SKM-1 treated with dmso at 0.1 percent for 144 hours (cell line): ENCODE results near the gene NUAK2.
A peak's percentile ranks its signal among the peaks of the same experiment; 100 is the strongest.

ENCODE experiments used
- DNase-seq: peaks from one replicate; lab custom pipeline; 2025; ENCODE audit not compliant: unreplicated experiment; lab: John Stamatoyannopoulos, UW

The NUAK2 gene

GRCh38 chr1:205259324-205259832 is 62.2 kb downstream of the NUAK2 start:
- no peak for DNase-seq

- no peak for DNase-seq
These were observed 62.8 kb downstream of the NUAK2 start for GRCh38 chr1:205258719-205259118.

GRCh38 chr1:205258261-205258691 is 63.3 kb downstream of the NUAK2 start:
- no peak for DNase-seq

GRCh38 chr1:205257735-205258134 is 63.8 kb downstream of the NUAK2 start:
- DNase-seq = no peak

DNA sequence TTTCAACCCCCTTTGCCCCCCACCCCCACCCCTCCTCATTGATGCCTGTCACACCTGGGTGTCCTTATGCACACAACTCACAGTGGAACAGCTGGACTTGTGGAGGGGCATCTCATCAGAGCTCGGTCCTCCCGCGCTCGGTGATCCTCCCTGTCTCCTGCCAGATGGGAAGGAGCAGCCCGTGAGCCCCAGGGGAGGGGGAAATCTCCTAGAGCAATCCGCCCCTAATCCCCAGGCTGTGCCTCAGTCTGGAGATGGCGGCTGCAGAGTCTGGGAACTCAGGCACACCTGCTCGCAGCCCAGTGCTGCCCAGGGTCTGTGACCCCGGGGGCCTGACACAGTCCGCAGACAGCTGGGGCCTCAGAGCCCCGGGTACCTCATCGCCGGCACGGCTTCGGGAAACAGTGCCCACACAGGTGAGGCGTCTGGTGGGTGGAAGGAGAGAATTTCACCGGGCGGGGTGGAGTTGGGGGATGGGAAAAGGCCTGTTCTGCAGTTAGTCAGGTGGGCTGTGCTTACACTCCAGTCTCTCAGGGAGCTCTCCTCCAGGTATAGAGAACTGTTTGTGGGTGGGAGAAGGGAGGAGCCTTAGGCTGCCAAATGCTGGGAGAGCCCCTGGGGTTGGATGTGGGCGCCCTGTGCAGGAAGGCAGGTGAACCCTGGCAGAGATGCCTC is 64.5 kb downstream of the NUAK2 start:
- DNase-seq = no peak

DNA sequence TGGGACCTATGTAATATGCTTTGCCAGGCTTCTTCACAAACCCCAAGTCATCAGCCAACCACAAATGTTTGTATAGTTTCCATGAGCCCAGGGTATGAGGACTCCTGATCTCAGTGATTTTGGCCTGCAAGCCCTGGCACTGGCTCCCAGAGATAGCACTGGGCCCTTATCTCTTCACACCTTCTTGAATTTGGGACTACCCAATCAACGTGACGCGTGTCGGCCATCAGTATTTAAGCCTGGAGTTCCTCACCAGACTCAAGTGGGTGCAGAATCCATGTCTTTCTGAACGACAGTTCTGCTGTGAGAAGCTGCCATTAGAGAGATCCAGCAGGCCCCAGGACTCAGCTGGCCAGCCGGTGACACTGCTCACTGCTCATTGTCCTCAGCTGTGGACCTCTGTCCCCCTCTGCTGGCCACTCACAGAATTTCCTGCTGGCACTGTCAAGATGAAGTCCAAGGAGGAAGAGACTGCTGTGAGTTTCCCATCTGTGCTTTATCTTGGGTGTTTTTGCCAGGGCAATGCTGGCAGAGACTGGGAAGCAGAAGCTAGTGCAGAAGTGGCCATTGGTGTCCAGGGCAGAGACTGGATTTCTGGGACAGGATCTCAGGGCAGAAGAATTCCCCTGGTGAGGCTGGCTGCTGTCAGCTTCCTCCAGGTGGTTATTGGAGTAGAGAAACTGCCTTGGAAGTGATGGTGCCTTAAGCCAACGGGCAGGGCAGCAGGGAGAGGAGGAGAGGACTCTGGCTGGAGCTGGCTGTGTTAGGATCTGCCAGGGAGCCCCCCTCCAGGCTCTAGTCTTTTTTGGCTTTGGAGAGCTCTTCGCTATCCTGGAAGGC is 65.4 kb downstream of the NUAK2 start:
- DNase-seq = peak; percentile 94
